Left ventricle myocardium superior (tissue), 1 donor: Measurements from ENCODE around the gene C3orf18. TPM values are rescaled to one million over a fixed set of nuclear protein-coding genes. Genes with fewer than 3 reads are reported as not detected.
"Not testable (repeated sequence)": the region's sequence is repeated elsewhere in the genome, so short reads cannot be mapped to it uniquely, and the experiment has no call there.

Source experiments
- ATAC-seq: fragments of 200-7000 bp; cut with Tn5 transposase; one replicate; pipeline ENCODE4 v1.9.1; 2020; ENCODE audit warnings: mild to moderate bottlenecking, moderate library complexity
- DNase-seq: peaks from one replicate; pipeline ENCODE4 v3.0.0-alpha.2; 2020
- intact Hi-C: fragments of 100-400 bp; cut with micrococcal nuclease; formaldehyde crosslinking; loops from one replicate; pipeline ENCODE4 v1.11.0; 2022
- total RNA-seq: library from RNA; stranded (reverse); fragmentation: NEBNext Ultra II Directional; extraction: Animal tissue kit (Norgen Biotek cat#: 25700); gene quantifications from one replicate; pipeline ENCODE4 v1.2.1, GENCODE V29; 2021
- donor health status: DM: no; HTN: yes; CAD: no; lungs with severe emphysema.

Gene C3orf18
- total RNA-seq, 1 donor from 2014 or later: 51.0 TPM

DNA sequence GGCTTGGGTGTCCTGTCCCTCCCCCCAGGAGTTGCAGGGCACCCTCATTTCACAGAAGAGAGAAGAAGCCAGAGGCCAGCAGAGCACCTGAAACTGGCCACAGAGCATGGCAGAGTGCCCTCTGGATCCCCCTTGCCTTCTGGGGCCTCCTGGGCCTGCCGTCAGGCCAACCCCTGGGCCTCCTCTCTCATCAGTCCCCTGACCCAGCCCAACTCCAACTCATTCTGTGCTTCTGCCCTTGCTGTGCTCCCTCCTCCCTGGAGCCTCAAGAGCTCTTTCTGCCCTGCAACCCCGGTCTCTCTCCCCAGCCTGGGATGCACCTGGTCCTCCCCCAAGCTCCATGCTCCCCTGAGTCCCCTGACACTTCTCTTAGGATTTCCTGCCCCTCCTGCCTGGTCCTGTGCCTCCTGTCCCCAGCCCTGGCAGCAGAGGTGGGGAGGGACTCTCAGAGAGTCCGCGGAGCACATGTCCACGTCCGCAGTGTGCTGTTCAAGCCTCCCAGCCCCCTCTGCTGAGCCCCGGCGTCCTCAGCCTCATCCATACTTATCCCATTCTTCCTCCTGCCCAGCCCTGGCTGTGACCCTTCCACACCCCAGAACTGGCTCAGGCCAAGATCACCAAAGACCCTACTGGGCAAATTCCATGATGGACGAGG lies 33.6 kb downstream of the C3orf18 start:
- ATAC-seq: no peak
- intact Hi-C loops: no loop called here
- no peak for DNase-seq

DNA sequence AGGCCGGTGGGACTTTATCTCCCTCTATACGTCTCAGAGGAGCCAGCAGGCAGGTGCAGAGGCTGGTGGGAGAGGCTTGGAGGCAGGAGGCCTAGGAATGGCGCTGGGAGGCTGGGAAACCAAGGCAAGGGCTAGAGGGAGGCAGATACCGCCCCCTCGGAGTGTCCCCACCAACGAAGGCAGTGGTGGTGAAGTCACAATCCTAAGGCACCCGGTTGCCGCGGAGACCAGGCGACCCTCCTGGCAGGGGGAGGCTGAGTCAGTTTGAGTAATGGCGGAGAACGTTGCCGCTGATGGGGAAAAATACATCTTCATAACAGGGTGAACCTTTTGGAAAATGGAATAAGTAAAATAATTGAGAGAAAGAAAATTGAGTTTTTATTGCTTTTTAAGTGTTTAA lies 34.2 kb downstream of the C3orf18 start:
- DNase-seq (no peak), ATAC-seq (no peak)
- intact Hi-C loops: no loop called here

DNA sequence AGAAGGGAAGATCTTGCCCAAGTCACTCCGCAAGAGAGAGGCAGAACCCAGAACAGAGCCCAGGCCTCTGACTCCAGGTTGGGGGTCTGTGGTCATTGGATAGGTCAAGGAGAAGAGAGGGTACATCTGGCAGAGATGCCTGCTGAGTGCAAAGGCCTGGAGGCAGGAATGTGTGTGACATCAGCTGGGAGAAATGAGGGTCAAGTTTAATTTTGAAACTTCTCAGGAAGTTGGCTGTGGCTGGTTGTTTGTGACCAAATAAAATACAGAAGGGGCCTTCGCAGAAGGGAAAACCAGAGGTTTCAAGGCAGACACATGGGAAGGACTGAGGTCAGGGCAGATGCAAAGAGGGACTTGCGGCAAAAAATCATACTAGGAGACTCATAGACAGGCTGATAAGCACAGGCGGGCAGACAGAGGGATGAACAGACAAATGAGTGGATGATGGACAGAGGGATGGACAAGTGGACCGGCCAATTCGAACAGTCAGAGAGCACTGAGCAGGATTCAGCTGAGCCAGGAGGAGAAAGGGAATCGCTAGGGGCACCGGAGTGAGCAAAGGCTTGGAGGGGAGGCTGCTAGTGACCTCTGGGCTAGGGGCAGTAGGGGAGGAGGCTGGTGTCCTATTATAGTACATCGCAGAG lies 35.4 kb downstream of the C3orf18 start:
- ATAC-seq: no peak
- no peak for DNase-seq
- intact Hi-C loops: no loop called here

DNA sequence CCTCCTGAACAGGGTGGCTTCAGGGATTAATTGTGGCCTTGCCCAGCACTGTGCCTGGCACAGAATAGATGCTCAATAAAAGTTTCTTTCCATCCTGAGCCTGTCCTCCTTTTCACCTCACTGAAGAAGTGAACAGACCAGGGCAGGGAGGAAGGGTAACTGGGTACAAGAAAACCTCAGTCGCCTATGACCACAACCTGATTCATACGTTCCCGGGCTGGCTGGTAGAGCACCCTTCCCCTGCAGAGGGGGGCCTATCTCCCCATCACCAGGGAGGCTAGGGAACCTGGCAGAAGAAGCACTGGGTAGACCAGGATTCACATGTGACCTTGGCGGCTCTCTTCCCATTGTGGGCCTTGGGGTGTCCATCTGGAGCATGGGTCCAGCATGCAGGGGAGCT lies 36.3 kb downstream of the C3orf18 start:
- no peak for ATAC-seq

DNA sequence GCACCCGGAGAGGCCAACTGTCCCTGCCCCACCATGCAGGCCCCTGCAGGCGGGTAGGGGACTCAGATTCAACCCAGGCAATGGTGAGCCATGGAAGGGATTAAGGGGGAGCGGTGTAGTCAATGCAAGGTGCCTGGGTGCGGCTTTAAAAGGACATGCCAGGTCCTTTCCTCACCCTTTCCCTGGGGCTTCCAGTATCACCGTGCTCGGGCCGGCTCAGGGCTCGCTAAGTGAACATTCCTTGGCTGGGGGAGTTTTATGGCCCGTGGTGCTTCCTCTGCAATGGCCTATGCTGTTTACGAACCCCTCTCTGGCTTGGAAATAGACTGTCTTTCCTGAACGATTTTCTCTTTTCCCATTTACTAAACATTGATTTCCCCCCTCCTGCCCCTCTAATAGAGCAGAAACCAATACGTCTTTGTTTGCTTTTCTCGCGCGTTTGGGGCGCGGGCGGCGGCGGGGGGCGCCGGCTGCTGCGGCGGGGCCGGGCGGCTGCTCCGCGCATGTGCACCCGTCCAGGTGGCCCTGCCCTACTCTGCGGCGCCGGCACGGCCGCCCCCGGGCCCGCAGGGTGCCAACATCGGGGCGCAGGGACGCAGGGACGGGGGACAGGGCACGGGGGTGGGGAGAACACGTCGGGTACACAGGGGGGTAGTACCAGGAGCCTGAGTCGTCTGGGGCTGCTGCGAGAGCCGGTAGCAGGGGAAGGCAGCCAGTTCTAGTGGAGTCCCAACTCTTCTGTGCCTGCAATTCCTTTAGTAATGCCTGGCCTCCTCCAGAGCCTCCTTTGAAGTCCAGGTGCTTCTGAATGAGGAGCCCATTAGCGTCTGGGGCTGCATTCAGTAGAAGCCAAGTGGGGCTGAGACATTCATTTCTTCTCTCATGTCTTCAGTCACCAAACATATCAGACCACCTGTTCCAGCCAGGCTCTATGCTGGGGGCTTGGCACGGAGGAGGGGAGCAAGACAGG lies 37.3 kb downstream of the C3orf18 start:
- intact Hi-C loops: no loop called here
- DNase-seq: no peak
- no peak for ATAC-seq

More for the DNA sequence above, 36.3 kb downstream of the C3orf18 start:
- DNase-seq: no peak
- intact Hi-C loops: no loop called here

DNA sequence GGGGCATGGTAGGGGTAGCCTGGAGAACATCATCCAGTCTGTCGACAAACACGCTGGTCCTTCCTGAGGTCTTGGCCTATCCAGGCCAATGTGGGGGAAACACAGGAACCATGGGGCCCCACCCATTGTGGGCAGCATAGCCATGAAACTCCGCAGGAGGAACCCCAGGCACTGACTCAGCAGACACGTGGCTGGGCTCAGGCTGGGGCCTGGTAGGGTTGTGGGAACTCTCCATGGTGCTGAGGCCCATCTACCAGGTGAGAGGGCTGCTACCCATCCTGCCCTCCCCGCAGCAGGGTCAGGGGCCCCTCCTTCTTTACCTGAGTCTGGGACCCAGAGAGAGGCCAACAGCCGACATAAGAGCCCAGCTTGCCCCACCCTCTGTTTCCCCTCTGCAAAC lies 41.6 kb downstream of the C3orf18 start:
- DNase-seq (peak; percentile 58), ATAC-seq (peak; percentile 64)
- intact Hi-C loops: no loop called here

DNA sequence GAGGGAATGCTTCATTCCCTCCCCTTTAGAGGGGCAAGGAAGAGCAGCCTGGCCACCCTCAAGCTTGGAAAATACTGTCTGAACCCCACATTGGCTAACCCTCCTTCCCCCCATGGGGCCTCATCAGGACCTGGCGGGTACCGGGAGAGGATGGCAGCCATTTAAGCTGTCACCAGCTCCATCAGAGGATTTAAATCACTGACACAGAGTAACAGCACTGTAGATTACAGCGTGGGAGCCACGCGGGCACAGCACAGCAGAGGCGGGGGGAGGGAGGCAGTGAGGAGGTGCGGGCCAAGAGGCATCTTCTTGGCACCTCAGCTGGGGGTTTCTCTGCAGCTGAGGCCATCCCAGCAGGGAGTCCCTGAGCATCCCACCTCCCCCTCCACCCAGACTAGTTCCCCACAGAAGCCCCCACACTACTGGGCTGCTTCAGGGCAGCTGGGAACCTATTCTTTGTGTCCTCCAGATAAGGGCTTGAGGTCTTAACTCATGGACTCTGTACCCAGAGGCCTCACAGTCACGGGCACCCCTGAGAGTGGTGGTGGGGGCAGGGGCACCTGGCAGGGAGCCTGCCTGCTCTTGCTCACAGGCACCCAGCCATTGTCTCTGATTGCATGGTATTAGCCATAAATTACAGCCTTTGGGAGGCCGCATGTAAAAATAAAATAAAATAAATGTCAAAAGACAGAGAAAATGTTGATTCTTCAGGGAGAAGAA lies 42.2 kb downstream of the C3orf18 start:
- DNase-seq: no peak
- intact Hi-C loops: no loop called here
- ATAC-seq: no peak

DNA sequence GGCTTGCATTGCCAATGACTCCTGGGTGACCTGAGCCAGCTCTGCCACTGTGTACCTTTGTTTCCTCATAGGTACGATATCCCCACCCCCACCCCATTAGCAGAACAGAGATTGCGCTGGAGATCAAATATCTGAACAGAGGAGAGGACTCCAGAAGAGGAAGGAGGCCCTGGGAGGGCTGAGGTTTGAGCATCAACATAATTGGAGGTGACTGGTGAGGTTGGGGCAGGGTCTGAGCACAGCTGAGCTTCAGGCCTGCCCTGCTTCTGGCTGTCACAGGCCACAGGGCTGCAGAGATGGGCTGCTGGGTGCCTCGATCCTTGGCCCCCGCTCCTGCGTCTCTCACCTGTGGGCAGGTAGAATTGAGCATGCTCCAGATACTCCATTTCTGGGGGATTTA lies 42.8 kb downstream of the C3orf18 start:
- DNase-seq (no peak), ATAC-seq (no peak)
- intact Hi-C loops: no loop called here

DNA sequence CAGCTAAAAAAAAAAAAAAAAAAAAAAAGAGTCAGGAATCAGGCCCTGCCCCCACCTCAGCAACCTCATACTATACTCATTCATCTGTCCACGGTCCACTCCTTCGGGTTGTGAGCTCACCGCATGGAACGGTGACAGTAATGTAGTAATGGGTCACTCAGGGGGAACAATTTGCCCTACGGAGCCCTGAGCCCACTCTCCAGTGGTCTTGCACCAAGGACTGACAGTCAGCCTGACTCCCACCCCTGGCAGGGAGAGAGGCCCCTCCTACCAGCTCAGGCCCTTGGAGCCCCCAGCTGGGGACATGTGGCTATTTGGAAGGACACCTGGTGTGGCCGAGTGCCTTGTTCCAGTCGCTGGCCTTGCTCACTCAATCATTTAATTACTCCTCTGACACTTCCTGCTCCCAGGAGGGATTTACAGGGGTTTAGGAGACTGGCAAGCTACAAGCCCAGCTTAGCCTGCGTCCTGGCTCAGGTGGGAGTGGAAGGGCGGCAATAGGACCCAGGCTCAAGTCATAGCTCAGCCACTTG lies 44.2 kb downstream of the C3orf18 start:
- no peak for DNase-seq
- no peak for ATAC-seq
- intact Hi-C loops: no loop called here

DNA sequence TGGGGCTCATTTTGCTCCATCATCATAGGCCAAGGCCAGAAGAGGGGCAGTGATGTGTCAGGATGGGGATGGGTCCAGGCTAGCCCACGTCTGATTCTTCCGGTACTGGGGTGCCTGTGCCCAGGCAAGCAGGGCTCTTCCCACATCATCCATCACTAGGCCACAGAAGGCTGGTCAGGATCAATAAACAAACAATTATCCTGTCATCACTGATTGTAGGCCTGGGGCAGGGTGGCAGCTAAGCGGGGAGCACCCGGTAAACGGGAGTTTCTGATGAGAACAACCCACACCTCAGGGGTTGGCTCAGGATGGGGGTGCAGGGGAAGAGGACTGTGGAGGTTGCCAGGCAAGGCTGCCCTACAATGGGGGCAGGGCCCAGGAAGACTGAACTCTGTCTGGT lies 46.0 kb downstream of the C3orf18 start:
- intact Hi-C loops: no loop called here
- ATAC-seq (no peak), DNase-seq (no peak)

DNA sequence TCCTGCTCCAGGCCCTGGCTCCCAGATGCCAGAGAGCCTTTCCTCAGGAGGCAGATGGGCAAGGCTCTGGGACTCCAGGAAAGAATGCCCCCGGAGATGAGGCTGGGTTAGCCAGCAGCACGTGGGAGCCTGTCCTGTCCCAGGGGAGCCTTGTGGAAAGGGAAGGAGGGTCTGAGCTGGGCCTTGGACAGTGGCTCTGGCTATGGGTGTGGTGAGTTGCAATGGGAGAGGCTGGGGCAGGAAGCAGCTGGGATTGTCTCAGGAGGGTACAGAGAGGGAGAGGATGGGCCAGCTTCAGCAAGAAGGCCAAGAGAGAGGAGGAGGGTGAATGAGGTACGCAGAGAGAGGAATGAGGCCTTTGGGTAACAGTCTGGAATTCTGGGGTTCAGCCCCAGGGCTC lies 46.7 kb downstream of the C3orf18 start:
- DNase-seq (no peak), ATAC-seq (no peak)
- intact Hi-C loops: no loop called here

DNA sequence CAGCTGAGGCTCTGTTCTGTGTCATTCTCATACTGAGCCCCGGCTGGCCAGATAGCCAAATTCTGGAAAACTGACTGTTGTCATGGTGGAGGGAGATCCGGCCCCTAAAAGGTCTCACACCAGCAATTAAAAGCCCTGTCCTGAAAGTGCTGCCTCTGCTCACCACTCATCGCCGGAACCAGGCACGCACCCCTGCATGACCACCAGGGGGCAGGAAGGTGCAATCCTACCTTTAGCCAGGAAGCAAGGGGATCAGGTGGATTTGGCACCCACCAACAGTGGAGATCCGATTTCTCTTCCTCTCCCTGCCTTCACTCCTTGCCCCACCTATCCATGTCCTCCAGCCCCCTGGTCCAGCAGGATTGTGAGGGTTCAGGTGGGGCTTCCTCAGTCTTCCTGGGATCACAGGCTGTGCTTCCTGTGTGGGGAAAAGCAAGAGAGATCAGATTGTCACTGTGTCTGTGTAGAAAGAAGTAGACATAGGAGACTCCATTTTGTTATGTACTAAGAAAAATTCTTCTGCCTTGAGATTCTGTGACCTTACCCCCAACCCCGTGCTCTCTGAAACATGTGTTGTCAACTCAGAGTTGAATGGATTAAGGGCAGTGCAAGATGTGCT lies 48.0 kb downstream of the C3orf18 start:
- DNase-seq (peak; percentile 67), ATAC-seq (peak; percentile 44)
- intact Hi-C loops: no loop called here

DNA sequence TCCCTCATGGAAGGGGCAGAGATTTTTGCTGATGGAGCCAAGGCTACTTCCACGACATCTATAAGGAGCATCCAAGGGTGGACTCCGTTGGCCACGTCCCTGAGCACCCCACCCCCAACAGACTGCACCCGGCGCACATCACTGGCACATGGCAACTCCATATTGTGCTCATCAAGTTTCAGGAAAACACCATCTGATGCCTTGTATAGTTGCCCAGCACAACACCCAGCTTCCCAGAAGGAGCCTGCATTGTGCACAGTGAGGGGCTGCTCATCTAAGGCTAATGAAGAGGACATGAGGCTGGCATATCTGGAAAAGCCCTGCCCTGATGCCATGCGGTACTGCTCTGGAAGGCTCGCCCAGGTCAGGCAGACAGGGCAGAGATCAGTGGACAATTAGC lies 49.1 kb downstream of the C3orf18 start:
- no peak for ATAC-seq
- no peak for DNase-seq
- intact Hi-C loops: no loop called here

DNA sequence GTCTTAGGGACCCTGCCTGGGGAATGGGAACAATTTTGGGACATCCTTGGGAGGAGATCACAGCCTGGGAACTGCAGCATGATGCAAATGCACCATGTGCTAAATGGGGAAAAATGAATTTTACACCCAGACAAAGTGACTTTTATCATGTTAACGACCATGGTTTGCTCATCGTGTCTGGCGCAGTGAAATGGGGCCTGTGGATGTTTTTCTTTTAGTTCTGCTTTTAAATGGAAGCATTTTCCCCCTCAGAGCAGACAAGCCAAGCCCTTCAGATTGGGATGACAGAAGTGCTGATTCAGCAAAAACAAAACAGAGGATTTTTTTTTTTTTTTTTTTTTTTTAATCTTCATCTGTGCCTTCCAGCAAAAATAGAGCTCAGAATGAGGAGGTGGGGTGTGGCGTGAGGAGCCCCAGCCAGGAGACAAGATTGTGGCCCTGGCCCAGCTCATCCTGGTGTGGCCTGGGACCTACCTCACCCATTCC lies 49.8 kb downstream of the C3orf18 start:
- intact Hi-C loops: no loop called here
- DNase-seq (no peak), ATAC-seq (no peak)

DNA sequence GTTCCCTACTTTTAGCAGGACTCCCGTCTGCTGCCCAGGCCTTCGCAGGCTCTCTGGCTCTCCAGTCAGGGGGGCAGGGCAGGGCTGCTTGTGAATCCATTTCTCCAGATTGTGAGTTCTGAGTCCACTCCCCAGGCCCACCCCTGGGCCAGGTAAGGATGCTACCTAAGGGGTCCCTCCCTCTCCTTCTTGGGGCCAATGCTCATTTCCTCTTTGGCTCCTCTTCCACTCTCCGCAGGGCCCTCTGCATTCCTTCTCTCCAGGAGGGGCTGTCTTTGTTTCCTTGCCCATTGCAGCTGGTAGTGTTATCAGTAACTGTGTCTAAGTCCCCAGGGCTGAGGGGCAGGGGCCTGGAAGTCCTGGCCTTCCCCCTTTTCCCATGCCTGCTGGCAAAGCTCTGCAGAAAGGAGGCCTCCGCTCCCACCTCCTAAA lies 51.1 kb downstream of the C3orf18 start:
- ATAC-seq (peak; percentile 21), DNase-seq (no peak)
- intact Hi-C loops: no loop called here

DNA sequence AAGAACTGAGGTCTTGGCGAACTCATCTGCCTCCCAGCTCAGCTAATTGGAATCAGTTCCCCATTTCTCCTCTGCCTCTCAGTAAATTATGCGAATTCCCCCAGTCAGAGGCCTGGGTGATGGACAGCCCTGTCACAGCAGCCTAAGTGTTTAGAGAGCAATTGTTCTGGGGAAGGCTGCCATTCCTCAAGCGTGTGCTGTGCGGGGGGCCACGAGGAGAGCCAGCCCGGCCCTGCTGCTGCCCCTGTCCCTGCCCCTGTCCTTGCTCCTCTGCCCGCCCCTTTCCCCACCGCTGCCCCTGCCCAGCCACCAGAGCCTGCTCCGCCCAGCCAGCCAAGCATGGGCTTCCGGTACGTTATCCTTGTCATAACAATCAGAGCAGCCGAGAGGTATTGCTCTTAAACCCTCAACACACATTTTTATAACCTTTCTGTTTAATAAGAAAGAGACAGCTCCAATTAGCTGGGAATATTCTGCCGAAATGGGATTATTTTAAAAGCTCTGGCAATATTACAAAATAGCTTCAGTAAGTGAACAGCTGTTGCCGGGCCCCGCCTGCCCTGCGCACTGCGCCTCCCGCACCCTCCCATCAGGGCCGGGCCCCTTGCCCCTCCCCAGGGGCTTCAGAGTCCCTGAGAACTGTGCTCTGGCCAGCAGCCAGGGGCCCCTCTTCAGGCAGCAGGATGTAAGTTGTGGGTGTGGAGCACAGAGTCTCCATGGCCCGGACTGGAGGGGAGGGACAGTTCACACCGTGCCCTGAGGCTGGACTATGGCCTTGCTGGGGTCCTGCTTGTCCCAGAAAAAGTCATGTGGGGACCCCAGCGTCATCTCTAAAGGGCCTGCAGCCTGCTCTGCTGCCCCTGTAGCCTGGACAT lies 51.7 kb downstream of the C3orf18 start:
- intact Hi-C loops: no loop called here
- peak; percentile 80 for DNase-seq
- peak; percentile 82 for ATAC-seq

DNA sequence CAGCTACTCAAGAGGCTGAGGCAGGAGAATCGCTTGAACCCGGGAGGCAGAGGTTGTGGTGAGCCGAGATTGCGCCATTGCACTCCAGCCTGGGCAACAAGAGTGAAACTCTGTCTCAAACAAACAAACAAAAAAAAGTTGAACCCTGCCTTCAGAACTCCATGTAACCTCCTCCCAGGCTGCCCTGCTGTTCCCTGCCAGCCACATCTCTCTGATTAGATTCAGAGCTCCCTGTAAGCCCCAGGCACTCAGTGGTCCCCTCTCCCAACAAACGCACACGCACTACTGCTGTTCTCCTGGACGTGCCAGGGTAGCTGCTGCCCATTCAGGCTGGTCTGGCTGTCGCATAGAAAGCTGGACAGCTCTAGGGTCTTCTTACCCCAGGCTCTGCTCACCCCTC lies 54.6 kb downstream of the C3orf18 start:
- intact Hi-C loops: not testable (repeated sequence)

DNA sequence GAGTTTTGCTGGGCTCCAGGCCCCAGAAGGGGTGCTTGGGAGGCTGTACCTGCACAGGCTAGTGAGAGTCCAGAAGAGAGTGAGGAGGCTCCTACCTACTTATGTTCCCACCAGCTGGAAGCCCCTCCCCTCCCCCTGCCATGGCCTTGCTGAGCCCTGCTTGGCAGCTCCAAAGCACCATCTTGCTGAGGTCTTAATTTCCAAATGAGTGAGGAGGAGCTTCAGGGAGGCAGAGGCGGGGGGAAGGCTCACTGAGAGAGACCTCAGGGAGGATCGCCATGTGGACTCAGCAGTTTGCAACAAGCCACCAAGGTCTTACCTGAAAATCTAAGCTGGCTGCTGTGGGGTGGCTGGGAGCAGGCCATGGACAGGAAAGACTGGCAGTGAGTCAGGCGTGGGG lies 55.4 kb downstream of the C3orf18 start:
- intact Hi-C loops: no loop called here
- no peak for ATAC-seq

More for the DNA sequence above, 54.6 kb downstream of the C3orf18 start:
- DNase-seq, ATAC-seq: not testable (repeated sequence)

More for the DNA sequence above, 55.4 kb downstream of the C3orf18 start:
- DNase-seq: no peak
